GM18870 (cell line): ENCODE measurements around the gene HAUS2.
"Not testable (repeated sequence)": the region's sequence is repeated elsewhere in the genome, so short reads cannot be mapped to it uniquely, and the experiment has no call there.

Experiments
- ATAC-seq: cut with Tn5 transposase; IDR thresholded peaks from one replicate; pipeline ENCODE4 v1.9.1; 2021; ENCODE audit warnings: moderate library complexity; ENCODE audit not compliant: unreplicated experiment

Gene HAUS2

GRCh38 chr15:42548249-42549031, at the start of gene HAUS2, which contains the start of gene LRRC57:
Gene HAUS2, plus strand, starts transcription at chr15:42548838. Its CDS starts 35 bp downstream, at chr15:42548873.
Gene LRRC57, minus strand, starts transcription at chr15:42548793. Its CDS starts 359 bp downstream, at chr15:42548434.
- peak; percentile 57 for ATAC-seq

GRCh38 chr15:42499858-42500609, 48.6 kb upstream of the HAUS2 start:
- ATAC-seq: no peak

- no peak for ATAC-seq
These were observed 46.2 kb upstream of the HAUS2 start for GRCh38 chr15:42502477-42502876.

- ATAC-seq: no peak
These were observed 44.8 kb upstream of the HAUS2 start for GRCh38 chr15:42503825-42504224.

GRCh38 chr15:42504631-42505030, 44.0 kb upstream of the HAUS2 start:
- ATAC-seq: no peak

GRCh38 chr15:42507514-42507913, 41.1 kb upstream of the HAUS2 start:
- ATAC-seq: no peak

- ATAC-seq: no peak
These were observed 40.4 kb upstream of the HAUS2 start for GRCh38 chr15:42508263-42508690.

GRCh38 chr15:42510258-42511006, 38.2 kb upstream of the HAUS2 start:
- ATAC-seq: no peak

- no peak for ATAC-seq
These were observed 37.6 kb upstream of the HAUS2 start for GRCh38 chr15:42511007-42511391.

GRCh38 chr15:42523331-42523730, 25.3 kb upstream of the HAUS2 start:
- ATAC-seq: no peak

- no peak for ATAC-seq
These were observed 19.7 kb upstream of the HAUS2 start for GRCh38 chr15:42528970-42529369.

GRCh38 chr15:42533246-42533645, 15.4 kb upstream of the HAUS2 start:
- ATAC-seq: no peak

GRCh38 chr15:42544853-42545629, 3.6 kb upstream of the HAUS2 start:
- no peak for ATAC-seq

- no peak for ATAC-seq
These were observed 755 bp upstream of the HAUS2 start for GRCh38 chr15:42547918-42548248.

- ATAC-seq: peak; percentile 25
These were observed 424 bp downstream of the HAUS2 start for GRCh38 chr15:42549032-42549491.

GRCh38 chr15:42549741-42550392, 1.2 kb downstream of the HAUS2 start:
- ATAC-seq: no peak

- ATAC-seq: no peak
These were observed 4.9 kb downstream of the HAUS2 start for GRCh38 chr15:42553554-42553953.

- ATAC-seq: not testable (repeated sequence)
These were observed 8.0 kb downstream of the HAUS2 start for GRCh38 chr15:42556550-42557207.

GRCh38 chr15:42558739-42559138, 10.1 kb downstream of the HAUS2 start:
- ATAC-seq: no peak
